Hippocampal formation (tissue), 2 donors: ENCODE data around the gene MAD2L2.

ENCODE experiments used
- DNase-seq, 2 donors: peaks; one replicate each; lab custom pipeline; 2025; lab: John Stamatoyannopoulos, UW

MAD2L2 gene

DNA sequence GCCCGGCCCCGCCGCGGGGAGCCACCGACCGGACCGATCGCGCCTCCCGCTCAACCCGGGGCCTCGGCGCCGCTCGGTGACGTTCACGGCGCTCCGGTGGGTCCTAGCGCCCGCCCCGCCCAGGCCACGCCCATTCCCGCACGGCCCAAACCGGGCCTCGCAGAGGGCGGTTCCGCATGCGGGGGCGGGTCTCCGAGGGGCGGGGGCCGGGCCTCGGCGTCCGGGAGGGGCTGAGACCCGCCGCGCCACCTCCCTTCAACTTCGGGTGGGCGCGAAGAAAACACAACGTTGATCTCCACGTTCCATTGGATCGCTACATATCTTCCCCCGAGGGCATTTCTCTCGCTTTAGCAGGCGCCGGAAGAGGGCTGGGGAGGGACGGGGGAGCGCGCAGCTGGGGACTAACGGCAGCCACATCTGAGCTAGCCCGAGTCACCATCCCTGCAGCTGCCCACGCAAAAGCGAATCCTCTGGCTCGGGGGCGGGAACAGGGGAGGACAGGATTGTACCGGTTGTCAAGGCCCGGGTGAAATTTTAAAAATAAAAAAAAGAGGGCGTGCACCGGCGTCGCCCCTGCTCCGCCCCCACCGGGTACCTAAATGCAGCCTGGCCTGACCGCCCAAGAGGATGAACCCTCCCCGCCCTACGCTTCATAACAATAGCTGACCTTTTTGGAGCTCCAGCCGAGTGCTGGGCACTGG, at the start of gene MAD2L2:
Gene MAD2L2, minus strand, starts transcription at position 78 of the 701 bp plus-strand sequence. CDS start 547 bp downstream, outside the sequence.
- DNase-seq = peak; percentile 79 to 80

DNA sequence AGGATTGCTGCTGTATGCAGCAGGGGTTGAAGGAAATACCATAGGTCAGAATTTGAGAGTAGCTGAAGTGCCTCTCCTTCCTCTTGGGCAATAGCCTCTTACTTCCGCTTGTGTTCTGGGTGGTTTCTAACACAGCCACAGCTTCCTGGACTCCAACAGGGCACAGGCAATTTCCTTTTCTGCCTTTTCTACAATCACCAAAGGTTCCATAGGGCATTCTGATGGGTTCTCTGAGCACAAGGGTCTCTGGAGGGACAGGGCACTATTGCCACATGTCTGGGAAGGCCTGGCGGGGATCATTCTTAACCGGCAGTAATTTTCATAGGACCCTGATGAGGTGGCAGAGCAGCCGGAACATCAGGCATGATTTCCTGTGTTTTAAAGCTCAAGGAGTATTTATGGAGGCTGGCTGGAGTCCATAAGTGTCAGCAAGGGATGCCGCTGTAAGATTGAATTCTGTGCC, 49.5 kb upstream of the MAD2L2 start:
- no peak for DNase-seq

DNA sequence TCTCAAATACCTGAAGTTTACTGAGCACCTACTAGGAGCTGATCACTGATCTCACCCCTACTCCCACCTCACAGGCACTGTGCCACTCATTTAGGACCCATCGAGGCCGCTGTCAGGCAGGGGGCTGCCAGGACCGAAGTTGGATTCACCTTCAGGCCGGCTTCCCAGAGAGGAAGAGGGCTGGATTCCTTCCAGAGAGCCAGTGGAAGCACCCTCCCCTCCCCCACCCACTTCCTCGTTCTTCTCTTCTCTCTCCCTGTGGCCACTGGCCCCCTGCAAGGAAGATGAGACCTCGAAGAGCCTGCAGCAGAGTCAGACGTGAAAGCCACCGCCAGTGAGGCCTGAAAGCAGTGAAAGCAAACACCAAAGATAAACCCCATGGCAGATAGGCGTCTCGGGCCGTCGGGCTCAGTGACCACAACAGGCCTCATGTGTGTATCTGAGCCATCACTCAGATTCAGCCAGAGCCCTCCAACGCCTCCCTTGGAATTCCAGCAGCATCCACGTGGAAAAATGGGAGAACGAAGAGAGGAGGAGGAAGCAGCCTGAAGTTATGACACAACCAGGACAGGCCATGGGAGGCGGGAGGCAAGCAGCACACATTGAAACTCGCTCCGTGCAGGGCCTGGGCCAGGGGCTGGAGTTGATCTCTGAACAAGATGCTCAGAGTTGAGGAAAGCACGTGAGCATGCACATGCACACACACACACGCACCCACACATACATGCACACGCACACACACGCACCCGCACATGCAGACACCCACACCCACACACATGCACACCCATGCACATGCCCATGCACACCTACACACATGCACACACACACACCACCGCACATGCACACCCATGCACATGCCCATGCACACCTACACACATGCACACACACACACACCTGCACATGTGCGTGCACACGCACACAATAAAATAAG, 48.8 kb upstream of the MAD2L2 start:
- DNase-seq = no peak

DNA sequence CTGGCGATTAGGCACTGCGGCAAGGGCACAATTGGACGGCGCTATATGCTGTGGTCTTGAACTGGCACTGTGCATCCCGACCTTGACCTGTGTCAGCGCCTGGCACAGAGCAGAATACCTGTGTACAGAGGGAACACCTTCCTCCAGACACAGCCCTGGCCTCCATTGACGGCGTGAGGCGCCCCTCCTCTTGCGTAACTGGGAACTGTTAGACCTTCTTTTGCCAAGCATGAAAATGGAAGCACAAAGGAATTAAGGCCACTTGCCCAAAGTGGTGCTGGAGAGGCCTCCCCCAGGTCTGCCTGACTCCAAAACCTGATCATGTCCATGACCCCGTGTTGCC, 48.2 kb upstream of the MAD2L2 start:
- DNase-seq = no peak

DNA sequence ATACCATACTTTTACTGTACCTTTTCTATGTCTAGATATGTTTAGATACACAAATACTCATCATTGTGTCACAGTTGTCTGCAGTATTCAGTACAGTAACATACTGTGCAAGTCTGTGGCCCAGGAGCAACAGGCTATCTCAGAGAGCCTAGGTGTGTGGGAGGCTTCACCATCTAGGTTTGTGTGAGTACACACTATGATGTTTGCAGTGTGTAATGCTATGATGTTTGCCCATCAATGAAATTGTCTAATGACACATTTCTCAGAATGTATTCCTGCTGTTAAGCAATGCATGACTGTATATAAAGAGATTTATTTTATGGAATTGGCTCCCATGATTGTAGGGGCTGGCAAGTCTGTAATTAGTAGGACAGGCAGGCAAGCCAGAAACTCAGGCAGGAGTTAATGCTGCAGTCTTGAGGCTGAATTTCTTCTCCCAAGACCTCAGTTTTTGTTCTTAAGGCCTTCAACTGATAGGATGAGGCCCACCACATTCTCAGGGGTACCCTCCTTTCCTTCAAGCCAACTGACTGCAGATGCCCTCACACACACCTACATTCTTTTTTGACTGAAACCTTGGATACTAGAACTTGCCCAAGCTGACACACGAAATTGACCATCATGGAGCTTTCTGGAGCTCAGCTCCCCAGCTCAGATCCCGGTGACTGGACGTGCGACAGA, 47.3 kb upstream of the MAD2L2 start:
- DNase-seq = no peak

DNA sequence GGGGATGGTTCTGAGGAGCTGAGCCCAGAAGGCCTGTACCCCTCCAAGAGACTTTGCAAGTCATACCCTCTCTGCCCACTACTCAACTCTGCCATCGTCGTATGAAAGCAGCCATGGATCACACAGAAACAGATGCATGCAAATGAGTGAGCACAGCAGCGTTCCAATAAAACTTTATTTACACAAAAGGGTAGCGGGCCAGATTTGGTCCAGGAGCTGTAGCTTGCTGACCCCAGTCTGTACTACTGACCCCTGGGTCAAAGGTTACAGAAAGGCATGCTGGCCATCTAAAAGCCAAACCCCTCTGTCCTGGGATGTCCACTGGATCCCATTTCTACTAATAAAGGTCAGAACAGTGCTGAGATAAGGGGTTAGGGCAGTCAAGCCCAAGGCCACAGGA, 46.2 kb upstream of the MAD2L2 start:
- no peak for DNase-seq

DNA sequence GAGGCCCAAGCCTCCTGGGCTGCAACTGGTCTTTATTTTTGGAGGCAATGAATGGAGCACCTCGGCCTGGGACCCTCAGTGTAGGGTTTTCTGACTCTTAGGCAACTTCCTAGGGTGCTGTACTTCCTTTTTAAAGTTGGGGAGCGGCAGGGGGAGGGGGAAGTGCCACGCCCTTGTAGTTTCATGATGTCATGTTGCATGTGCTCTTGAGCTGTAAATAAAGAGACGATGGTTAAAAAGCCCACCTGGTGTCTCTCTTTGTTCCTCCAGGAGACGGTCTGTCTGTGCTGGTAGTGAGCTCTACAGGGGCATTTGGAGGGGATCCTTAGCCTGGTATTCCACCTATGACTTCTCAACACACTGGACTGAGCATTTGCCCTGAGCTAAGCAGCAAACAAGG, 44.7 kb upstream of the MAD2L2 start:
- no peak for DNase-seq

DNA sequence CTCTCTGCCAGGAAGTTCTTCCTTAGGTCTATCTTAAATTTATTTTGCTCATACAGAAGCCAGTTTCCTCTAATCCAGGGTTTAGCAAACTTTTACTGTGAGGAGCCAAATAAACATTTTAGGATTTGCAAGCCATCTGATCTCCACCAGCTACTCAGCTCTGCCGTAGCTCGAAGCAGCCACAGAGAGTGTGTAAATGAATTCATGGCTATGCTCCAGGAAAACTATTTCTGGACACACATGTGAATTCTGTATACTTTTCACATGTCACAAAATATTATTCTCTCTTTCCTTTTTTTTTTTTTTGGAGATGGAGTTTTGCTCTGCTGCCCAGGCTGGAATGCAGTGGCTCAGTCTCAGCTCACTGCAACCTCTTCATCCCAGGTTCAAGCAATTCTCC, 41.6 kb upstream of the MAD2L2 start:
- DNase-seq = no peak

DNA sequence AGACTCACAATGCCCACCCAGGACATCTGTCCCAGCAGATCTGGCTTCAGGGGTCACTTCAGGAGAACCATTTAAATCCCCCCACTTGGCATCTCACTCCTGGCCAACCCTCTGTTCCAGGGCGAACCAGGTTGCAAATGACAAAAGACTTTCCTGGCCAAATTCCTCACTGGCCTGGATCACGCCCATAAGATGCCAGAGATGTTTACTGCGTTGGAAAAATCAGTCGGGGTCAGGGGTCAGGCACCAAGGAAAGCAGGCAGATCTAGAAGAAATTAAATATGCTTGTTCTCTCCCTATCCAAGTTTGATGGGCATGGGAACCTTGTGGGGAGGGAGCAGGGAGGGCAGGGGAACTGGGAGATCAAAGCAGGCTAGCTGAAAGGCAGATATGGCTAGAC, 40.4 kb upstream of the MAD2L2 start:
- DNase-seq = no peak

DNA sequence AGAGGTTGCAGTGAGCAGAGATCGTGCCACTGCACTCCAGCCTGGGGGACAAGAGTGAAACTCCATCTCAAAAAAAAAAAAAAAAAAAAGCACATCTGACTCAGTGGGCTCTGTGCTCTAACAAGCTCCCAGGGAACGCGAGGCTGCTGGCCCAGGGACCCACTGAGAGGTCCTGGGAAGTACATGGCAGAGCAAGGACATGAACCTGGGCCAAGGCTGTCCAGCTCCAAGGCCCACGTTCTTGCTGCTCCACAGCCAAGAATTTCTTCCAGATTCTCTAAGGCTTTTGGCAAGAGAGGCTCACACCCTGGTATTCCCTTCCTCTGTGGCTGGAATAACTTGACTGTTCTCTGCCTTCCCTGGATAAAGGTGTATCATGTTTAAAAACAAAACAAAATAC, 39.6 kb upstream of the MAD2L2 start:
- DNase-seq = no peak

DNA sequence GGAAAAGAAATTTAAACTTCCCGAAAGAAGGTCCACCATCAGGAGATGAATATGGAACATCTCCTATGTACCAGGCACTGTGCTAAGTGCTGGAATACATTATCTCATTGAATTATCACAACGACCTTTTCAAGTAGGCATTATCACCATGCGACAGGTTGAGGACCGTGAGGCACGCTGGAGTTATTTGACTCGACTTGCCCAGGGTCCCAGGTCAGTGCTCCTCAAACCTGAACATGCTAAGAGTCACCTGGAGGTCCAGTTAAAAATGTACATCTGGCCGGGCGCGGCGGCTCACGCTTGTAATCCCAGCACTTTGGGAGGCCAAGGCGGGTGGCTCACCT, 39.1 kb upstream of the MAD2L2 start:
- no peak for DNase-seq

DNA sequence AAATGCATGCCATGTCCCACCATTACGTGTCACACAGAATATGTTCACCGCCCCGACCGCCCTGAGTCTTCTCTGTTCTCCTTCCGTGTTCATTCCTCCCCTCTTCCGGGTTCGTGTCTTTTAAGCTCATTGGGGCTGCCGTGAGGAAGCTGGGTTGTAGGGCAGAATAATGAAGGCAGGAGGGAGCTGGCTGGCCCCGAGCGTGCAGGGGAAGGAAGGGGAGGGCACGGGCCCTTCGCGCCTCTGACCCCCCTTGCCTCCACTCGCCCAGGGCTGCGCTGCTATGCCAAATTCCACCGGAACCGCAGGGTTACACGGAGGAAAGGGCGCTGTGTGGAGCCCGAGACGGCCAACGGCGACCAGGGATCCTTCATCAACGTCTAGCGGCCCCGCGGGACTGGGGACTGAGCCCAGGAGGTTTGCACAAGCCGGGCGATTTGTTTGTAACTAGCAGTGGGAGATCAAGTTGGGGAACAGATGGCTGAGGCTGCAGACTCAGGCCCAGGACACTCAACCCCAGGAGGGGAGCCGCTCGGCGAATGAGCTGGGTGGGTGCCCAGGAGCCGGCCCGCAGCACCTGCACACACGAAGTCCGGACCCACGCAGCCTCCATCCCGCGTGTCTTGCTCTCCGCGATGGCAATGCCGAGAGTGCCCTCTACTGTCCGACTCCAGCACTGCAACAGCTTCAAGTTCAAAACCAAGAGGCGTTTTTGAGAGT, 38.5 kb upstream of the MAD2L2 start:
- DNase-seq = peak; percentile 70 to 76

DNA sequence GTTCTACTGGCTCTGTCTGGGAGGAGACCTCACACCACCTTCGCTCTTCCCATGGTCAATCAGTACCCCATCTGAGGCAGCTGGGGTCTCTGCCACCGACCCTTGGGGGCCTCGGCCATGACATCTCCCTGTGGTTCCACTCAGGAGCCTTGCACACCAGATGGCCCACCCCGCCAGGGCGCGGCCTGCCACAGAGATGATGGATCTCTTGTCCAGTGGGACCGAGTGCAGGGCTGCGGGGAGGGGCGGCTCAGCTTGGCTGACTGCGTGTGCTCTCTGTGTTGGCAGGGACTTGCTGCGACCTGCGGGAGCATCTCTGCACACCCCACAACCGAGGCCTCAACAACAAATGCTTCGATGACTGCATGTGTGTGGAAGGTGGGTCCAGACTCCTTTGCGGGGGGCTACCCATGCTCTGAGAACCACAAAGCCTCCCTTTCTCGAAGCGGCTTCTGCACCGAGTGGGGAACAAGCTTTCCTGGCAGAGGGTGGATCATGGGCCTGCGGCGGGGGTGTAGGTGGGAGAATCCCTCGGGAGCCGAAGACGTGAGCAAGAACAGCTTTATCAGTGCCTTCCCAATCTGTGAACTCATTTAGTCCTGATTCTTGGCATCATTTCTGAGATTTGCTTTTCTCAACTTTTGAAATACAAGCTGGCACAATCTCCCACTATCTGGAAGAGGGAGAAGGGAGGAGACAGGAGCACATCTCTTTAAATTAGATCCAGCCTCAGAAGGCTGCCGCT, 34.1 kb upstream of the MAD2L2 start:
- no peak for DNase-seq

DNA sequence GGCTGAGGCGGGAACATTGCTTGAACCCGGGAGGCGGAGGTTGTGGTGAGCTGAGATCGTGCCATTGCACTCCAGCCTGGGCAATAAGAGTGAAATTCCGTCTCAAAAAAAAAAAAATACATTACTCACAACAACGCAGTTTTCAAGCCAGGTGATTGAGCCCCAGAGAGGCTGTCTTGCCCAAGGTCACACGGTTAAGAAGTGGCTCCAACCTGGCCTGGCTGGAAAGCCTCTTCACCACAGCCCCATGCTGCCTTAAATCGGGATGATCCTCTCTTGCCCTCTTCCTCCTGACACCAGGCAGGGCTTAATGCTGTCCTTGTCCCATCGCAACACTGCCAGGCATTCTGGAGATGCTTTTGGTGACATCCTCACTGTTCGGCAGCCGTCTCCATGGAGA, 32.1 kb upstream of the MAD2L2 start:
- DNase-seq = no peak

DNA sequence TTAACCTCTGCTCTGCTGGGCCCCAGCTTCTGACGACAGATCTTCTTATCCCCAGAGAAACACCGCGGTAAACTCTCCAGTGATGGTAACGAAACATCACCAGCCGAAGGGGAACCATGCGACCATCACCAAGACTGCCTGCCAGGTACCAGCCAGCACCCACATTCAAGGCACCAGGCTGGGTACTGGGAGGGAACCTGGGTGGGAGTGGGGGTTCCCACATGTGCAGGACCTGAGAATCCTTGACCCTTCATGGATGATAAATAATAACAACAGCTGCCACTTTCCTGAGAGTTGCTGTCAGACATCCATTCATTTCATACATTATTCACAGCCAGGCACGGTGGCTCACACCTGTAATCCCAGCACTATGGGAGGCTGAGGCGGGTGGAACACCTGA, 31.3 kb upstream of the MAD2L2 start:
- DNase-seq = no peak

DNA sequence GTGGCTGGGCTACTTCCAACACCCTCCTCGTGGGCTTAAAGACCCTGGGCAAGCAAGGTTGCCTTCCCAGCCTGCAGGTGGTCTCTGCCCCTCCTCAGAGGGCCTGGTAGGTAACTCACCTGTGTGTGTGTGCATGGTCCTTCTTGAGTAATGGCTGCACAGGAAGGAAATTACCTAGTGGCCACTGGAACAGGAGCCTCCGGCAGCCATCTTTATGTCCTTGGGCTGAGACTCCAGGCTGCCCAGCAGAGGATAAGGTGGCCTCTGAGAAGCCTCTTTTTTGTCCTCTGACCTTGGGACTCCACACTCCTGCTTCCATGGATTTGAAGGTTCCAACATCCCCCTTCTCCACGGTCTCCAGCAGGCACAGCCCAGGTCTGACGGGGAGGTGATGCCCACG, 30.5 kb upstream of the MAD2L2 start:
- DNase-seq = no peak

DNA sequence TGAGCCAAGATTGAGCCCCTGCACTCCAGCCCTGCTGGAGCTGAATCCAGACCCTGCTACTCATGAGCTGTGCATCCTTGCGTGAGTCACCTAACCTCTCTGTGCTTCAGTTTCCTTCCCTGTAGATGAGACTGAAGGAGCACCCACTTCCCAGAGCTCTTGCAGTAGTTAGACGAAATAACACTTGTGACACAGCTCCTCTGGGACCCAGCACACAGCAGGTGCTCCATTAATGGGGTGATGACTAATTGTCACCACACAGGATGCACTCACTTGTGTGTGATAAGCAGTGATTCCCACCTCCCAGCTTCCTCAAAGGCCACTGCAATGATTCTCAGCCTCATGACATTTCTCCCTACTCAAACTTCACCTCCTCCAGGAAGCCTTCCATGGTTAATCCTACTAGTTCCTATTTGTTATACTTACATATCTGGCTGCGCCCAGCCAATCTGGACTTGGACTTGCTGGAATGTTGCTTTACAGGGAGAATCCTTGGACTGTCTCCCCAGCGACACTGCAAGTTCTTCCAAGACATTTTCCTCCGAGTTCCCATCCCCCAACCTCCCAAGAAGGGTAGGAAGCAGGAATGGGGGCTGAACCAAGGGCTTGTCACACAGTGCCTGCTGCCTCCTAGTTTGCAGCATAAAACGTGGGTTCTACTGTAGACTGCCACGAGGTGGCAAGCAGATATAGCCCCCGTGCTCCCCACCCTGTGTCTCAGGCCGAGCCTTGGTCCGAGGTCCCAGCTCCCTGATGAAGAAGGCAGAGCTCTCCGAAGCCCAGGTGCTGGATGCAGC, 27.8 kb upstream of the MAD2L2 start:
- no peak for DNase-seq

DNA sequence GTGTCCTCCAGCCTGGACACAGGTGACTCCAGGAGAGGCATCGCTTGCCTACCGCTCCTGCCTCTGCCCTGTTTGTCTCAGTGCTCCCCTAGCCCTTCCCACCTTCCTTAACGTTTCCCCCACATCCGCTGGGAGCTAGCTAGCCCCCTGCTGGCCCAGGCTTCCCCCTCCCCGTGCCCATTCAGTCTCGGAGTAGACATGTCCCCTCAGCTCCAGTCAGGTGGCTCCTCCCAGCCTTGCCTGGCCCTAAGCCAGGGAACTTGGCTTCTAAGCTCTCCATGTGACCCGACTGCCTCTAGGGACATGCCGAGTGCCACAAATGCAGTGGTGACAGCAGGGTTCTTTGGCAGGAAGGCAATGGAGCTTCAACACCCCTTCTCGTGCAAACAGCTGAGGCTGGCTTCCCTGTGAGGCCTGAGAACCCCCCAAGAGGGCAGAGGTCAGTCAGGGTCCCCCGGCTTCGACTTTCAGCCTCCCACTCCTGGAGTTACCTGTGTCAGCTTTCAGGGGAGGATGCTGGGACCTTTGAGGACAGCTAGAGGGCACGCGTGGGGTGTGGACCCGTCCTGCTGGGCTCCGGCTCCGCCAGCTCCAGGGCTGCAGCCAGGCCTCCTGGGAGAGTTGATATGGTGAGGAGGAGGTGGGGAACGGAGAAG, 26.8 kb upstream of the MAD2L2 start:
- peak in 1 of 2 donors; percentile 16 for DNase-seq

DNA sequence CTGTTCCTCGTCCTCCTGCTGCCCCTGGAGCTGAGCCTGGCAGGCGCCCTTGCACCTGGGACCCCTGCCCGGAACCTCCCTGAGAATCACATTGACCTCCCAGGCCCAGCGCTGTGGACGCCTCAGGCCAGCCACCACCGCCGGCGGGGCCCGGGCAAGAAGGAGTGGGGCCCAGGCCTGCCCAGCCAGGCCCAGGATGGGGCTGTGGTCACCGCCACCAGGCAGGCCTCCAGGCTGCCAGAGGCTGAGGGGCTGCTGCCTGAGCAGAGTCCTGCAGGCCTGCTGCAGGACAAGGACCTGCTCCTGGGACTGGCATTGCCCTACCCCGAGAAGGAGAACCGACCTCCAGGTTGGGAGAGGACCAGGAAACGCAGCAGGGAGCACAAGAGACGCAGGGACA, 25.3 kb upstream of the MAD2L2 start:
- DNase-seq = no peak

DNA sequence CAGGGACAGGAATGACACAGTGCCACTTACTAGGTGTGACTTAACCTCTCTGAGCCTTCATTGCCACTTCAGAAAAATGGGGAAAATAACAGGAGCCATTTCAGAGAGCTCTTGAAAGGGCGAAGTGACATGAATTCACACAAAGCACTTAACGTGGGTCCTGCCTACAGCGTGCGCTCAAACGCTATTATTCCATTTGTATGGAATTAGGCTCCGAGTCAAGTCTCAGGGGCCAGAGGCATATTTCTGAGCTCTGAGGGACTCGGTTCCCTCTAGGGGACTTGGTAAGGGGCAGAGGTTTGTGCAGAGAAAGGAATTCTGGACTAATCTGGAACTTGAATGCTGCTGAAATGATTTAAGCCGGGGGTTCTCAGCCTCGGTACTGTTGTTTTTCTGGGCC, 24.6 kb upstream of the MAD2L2 start:
- no peak for DNase-seq
